ENCODE measurements around the gene MYEOV. TPM values are rescaled to one million over a fixed set of nuclear protein-coding genes. Genes with fewer than 3 reads are reported as not detected.

Gene MYEOV
- total RNA-seq, 1 donor from 2014 or later, result 1.3 TPM

DNA sequence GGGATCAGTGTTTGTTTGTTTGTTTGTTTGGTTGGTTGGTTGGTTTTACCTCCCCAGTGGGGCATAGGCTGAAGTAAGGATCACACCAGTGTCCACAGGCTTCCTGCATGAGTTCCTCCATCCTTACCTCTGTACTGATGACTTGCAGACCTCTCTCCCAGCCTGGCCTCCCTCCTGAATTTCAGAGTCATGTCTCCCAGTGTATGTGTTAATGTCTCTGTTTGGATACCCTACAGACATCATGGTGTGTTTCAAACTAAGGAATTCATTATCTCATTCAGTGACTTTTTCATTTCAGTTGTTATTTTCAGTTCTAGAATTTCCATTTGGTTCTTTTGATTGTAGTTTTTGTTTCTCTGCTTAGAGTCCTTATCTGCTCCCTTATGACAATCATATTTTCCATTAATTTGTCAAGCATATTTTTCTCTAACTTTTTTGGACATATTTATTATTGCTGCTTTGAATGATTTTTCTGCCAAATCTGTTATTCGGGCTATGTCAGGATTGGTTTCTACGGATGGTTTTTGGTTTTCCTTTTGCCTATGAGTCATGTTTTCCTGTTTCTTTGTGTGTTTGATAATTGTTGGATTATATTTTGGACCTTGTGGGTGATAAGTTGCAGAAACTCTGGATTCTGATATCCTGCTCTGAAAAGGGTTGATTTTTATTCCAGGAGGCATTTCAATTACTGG is 23.6 kb downstream of the MYEOV start:
- DNase-seq, result no peak

DNA sequence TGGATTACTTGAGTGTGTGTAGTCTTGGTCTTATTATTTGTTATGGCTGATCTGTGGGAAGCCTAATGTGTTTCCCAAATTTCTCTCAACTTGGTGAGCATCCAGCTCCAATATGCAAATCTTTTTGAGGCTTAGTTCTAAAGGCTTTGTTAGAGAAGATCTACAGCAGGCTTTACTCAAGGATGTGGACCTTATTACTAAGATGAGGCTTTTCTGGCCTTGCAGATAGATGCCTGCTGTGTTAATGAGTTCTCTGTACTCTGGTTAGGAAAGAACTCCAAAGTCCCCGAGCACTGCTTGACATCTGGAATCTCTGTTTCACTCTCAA is 24.1 kb downstream of the MYEOV start:
- no peak for DNase-seq

DNA sequence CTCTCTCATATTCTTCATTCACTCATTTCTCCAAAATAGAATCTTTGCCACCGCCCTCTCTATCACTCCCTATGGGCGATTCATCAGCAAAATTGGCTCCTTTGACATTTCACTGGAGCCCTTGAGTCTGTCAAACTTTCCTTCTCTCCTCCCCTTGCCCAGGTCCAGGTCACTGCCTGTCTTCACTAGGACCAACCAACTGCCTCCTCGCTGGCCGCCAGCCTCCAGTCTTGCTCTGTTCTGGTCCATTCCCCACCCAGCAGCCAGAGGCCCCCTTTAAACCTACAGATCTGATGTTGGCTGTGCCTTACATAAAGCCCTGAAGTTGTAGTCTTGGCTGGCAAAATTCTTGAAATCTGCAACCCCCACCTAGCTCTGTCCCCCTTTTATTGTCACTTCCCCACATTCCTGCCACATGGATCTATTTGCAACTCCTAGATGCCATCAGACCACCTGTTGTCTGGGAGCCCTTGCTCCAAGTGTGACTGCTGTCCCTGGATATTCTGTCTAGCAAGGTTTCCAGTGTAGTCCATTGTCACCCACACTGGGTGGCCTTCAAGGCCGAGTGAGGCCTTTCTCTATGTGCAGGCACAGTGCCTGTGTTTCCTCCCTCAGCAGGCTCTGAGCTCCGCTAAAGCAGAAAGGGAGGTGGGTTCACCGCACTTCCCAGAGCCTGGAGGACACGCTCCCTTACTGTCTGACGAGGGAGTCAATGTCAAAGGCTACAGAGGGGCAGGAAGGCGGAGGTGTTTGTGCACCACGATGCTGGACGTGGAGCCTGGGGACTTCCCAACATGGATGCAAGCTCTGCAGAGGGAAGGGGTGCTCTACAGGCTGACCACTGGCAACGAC is 25.5 kb downstream of the MYEOV start:
- DNase-seq, result no peak

DNA sequence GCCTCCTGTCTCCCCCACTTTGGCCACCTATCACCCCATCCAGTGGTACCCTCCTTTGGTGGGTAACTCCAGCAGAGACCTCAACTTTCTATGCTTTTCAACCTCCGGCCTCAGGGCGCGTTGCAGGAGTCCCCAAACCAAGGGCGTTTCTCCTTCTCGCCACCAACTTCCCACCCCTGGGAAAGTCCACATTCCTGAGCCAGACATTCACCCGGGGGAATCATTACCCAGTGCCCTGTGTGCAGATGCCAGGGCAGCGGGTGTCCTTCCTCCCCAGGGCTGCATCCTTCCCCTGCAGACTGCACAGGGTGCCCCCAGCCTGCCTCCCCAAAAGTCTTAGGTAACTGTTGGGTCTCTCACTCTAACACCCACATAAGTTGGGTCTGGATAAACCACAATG is 26.4 kb downstream of the MYEOV start:
- DNase-seq, result no peak

- no peak for DNase-seq
These were observed 27.1 kb downstream of the MYEOV start for GRCh38 chr11:69320756-69321741.

DNA sequence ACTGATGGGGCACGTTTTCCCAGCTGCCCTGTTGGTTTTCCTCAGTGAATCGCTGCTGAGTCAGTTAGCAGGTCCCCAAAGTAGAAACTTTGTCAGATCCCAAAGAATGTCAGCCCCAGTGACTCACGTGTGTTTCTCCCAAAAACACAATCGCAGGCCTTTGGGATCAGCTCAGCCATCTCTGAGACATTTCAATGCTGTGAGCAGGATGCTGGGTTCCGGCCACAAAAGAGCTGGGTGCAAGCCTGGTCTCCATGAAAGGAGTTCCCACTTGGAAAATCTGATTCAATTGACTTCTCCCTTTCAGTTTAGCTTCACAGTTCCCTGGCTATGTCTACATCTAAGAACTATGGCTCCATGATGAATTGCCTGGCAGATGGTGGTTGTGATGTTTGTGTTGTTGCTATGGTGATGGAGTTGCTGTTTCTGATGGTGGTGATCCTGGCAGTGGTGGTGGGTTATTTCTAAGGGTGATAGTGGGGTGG is 28.0 kb downstream of the MYEOV start:
- no peak for DNase-seq

- no peak for DNase-seq
These were observed 31.5 kb downstream of the MYEOV start for GRCh38 chr11:69325446-69325845.

GRCh38 chr11:69326622-69327219 is 32.8 kb downstream of the MYEOV start:
- DNase-seq, result no peak

GRCh38 chr11:69327741-69328191 is 33.8 kb downstream of the MYEOV start:
- DNase-seq, result no peak

- no peak for DNase-seq
These were observed 34.3 kb downstream of the MYEOV start for GRCh38 chr11:69328231-69328630.

GRCh38 chr11:69329581-69329980 is 35.6 kb downstream of the MYEOV start:
- no peak for DNase-seq

DNA sequence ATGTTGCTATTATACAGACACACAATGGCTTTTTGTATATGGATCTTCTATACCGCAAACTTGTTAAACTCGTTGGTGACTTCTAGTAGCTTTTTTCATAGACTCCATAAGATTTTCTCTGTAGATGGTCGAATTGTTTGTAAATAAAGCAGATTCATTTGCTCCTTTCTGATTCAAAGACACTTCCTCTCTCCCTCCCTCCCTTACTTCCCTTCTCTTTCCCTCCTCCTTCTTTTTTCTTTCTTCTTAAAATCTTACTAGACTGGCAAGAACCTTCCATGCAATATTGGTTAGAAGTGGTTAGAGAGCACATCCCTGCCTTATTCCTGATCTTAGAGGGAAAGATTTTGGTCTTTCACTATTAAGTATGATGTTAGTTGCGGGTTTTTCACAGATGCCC is 36.4 kb downstream of the MYEOV start:
- no peak for DNase-seq

- no peak for DNase-seq
These were observed 39.3 kb downstream of the MYEOV start for GRCh38 chr11:69333149-69333710.

DNA sequence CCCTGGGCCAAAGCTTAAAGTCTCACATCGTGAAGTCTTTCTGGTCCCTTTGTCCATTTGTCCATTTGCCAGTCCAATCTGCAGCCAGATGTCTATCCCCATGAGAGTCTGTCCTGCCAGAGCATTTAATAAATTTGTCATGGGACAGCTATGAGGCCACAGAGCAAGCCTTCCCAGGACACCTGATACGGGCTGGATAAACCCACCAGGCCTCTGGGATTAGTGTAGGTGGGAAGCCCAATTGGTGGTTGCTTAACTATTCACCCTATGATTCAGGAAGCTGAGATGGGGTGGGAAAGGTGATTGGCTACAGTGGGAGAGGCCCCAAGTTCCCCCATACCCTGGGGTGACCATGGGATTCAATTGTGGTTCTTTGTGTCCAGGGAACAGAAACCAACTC is 39.9 kb downstream of the MYEOV start:
- peak; percentile 69 for DNase-seq

GRCh38 chr11:69335007-69335780 is 41.2 kb downstream of the MYEOV start:
- no peak for DNase-seq

GRCh38 chr11:69335781-69336405 is 41.9 kb downstream of the MYEOV start:
- no peak for DNase-seq

GRCh38 chr11:69337211-69337721 is 43.3 kb downstream of the MYEOV start:
- DNase-seq, result no peak

GRCh38 chr11:69339041-69339733 is 45.2 kb downstream of the MYEOV start:
- no peak for DNase-seq

- no peak for DNase-seq
These were observed 46.1 kb downstream of the MYEOV start for GRCh38 chr11:69339983-69340565.
